ENCODE results near the gene ZC3HAV1. TPM values are rescaled to one million over a fixed set of nuclear protein-coding genes. Genes with fewer than 3 reads are reported as not detected.
A peak's percentile ranks its signal among the peaks of the same experiment; 100 is the strongest.

ZC3HAV1 gene
- total and polyA plus RNA-seq, 2 of the 13 experiments (the other 11 are each of a cell fraction or from before 2014, with no cell fraction given), result 12.7 to 23.7 TPM

- TF ChIP-seq, protein P1, sequence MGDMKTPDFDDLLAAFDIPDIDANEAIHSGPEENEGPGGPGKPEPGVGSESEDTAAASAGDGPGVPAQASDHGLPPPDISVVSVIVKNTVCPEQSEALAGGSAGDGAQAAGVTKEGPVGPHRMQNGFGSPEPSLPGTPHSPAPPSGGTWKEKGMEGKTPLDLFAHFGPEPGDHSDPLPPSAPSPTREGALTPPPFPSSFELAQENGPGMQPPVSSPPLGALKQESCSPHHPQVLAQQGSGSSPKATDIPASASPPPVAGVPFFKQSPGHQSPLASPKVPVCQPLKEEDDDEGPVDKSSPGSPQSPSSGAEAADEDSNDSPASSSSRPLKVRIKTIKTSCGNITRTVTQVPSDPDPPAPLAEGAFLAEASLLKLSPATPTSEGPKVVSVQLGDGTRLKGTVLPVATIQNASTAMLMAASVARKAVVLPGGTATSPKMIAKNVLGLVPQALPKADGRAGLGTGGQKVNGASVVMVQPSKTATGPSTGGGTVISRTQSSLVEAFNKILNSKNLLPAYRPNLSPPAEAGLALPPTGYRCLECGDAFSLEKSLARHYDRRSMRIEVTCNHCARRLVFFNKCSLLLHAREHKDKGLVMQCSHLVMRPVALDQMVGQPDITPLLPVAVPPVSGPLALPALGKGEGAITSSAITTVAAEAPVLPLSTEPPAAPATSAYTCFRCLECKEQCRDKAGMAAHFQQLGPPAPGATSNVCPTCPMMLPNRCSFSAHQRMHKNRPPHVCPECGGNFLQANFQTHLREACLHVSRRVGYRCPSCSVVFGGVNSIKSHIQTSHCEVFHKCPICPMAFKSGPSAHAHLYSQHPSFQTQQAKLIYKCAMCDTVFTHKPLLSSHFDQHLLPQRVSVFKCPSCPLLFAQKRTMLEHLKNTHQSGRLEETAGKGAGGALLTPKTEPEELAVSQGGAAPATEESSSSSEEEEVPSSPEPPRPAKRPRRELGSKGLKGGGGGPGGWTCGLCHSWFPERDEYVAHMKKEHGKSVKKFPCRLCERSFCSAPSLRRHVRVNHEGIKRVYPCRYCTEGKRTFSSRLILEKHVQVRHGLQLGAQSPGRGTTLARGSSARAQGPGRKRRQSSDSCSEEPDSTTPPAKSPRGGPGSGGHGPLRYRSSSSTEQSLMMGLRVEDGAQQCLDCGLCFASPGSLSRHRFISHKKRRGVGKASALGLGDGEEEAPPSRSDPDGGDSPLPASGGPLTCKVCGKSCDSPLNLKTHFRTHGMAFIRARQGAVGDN (CRISPR knock-in tag; IDR thresholded peaks at IDR 0.05), result peak; percentile 94
- TF ChIP-seq ZNF747 (CRISPR knock-in tag; IDR thresholded peaks at IDR 0.05; ENCODE audit: borderline replicate concordance) (0 out of 2 replicates have a peak, but pooled peaks have one; percentile 43), ZNF383 (CRISPR knock-in tag; IDR thresholded peaks at IDR 0.05; ENCODE audit: borderline replicate concordance) (no peak), ZNF552 (CRISPR knock-in tag; IDR thresholded peaks at IDR 0.05; ENCODE audit: borderline replicate concordance) (no peak), ZNF615 (CRISPR knock-in tag; IDR thresholded peaks at IDR 0.05; ENCODE audit: borderline replicate concordance) (no peak), ZNF605 (CRISPR knock-in tag; IDR thresholded peaks at IDR 0.05) (no peak), GATAD1 (CRISPR knock-in tag; IDR thresholded peaks at IDR 0.05) (peak; percentile 48; the same call in 1 of the 2 replicates), TFE3 (CRISPR knock-in tag; IDR thresholded peaks at IDR 0.05) (no peak), FOXK1 (CRISPR knock-in tag; IDR thresholded peaks at IDR 0.05; ENCODE audit: borderline replicate concordance, low read depth) (no peak), NFYC (CRISPR knock-in tag; IDR thresholded peaks at IDR 0.05) (no peak), CREM (IDR thresholded peaks at IDR 0.05) (no peak), CREM (CRISPR knock-in tag; IDR thresholded peaks at IDR 0.05) (no peak), ZNF75D (CRISPR knock-in tag; IDR thresholded peaks at IDR 0.05; ENCODE audit: borderline replicate concordance) (no peak), ZMAT3 (CRISPR knock-in tag; conservative IDR thresholded peaks at IDR 0.05) (no peak; the same call in 1 of the 2 replicates), SYNCRIP (IDR thresholded peaks at IDR 0.05; ENCODE audit: insufficient read depth, low read depth, low read length) (no peak)
- TF ChIP-seq, protein P2, sequence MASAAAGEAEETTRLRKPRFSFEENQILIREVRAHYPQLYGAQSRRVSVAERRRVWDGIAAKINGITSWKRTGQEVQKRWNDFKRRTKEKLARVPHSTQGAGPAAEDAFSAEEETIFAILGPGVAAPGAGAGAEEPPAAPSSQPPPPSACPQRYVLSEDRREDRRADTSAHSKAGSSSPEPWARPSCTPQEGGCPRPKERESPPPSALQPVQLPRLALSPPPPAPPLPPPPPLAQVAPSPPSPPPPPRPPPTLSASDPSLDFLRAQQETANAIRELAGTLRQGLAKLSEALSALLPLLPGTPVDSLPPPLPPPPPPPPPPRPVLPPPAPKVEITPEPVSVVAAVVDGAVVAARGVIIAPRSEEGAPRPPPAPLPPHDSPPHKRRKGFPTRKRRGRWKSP (CRISPR knock-in tag; IDR thresholded peaks at IDR 0.05), result peak; percentile 83; the same call in 1 of the 2 replicates
- TF ChIP-seq, protein P3, sequence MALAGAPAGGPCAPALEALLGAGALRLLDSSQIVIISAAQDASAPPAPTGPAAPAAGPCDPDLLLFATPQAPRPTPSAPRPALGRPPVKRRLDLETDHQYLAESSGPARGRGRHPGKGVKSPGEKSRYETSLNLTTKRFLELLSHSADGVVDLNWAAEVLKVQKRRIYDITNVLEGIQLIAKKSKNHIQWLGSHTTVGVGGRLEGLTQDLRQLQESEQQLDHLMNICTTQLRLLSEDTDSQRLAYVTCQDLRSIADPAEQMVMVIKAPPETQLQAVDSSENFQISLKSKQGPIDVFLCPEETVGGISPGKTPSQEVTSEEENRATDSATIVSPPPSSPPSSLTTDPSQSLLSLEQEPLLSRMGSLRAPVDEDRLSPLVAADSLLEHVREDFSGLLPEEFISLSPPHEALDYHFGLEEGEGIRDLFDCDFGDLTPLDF (CRISPR knock-in tag; IDR thresholded peaks at IDR 0.05), result no peak
- TF ChIP-seq, protein P4, sequence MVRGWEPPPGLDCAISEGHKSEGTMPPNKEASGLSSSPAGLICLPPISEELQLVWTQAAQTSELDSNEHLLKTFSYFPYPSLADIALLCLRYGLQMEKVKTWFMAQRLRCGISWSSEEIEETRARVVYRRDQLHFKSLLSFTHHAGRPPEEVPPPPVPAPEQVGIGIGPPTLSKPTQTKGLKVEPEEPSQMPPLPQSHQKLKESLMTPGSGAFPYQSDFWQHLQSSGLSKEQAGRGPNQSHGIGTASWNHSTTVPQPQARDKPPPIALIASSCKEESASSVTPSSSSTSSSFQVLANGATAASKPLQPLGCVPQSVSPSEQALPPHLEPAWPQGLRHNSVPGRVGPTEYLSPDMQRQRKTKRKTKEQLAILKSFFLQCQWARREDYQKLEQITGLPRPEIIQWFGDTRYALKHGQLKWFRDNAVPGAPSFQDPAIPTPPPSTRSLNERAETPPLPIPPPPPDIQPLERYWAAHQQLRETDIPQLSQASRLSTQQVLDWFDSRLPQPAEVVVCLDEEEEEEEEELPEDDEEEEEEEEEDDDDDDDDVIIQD (CRISPR knock-in tag; IDR thresholded peaks at IDR 0.05; ENCODE audit: low read depth), result no peak
- TF ChIP-seq, protein P5, sequence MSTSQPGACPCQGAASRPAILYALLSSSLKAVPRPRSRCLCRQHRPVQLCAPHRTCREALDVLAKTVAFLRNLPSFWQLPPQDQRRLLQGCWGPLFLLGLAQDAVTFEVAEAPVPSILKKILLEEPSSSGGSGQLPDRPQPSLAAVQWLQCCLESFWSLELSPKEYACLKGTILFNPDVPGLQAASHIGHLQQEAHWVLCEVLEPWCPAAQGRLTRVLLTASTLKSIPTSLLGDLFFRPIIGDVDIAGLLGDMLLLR (CRISPR knock-in tag; IDR thresholded peaks at IDR 0.05), result no peak
Observed at GRCh38 chr7:139035586-139036353, 73.8 kb downstream of the ZC3HAV1 start, which contains the start of gene ZC3HAV1L (continued).
